HG03097 (cell line): ENCODE data around the gene ELMO1.

Experiments used
- ATAC-seq: cut with Tn5 transposase; IDR thresholded peaks from one replicate; pipeline ENCODE4 v1.9.1; 2021; ENCODE audit not compliant: unreplicated experiment, low FRiP score

Gene ELMO1

GRCh38 chr7:36943591-36944435 is 504.9 kb downstream of the ELMO1 start:
- peak; percentile 42 for ATAC-seq

GRCh38 chr7:36942955-36943354 is 505.7 kb downstream of the ELMO1 start:
- no peak for ATAC-seq

GRCh38 chr7:36942541-36942940 is 506.1 kb downstream of the ELMO1 start:
- ATAC-seq, result no peak

- no peak for ATAC-seq
These were observed 506.6 kb downstream of the ELMO1 start for GRCh38 chr7:36942025-36942424.

GRCh38 chr7:36941359-36941758 is 507.3 kb downstream of the ELMO1 start:
- no peak for ATAC-seq

GRCh38 chr7:36939816-36940215 is 508.8 kb downstream of the ELMO1 start:
- no peak for ATAC-seq

GRCh38 chr7:36937754-36938563 is 510.7 kb downstream of the ELMO1 start:
- no peak for ATAC-seq

GRCh38 chr7:36931892-36932291 is 516.8 kb downstream of the ELMO1 start:
- ATAC-seq, result no peak

- no peak for ATAC-seq
These were observed 518.9 kb downstream of the ELMO1 start for GRCh38 chr7:36929791-36930190.

- no peak for ATAC-seq
These were observed 519.9 kb downstream of the ELMO1 start for GRCh38 chr7:36928718-36929117.

GRCh38 chr7:36928311-36928710 is 520.4 kb downstream of the ELMO1 start:
- no peak for ATAC-seq

GRCh38 chr7:36925691-36926090 is 523.0 kb downstream of the ELMO1 start:
- ATAC-seq, result no peak

- ATAC-seq, result no peak
These were observed 523.5 kb downstream of the ELMO1 start for GRCh38 chr7:36925207-36925606.

- ATAC-seq, result no peak
These were observed 524.7 kb downstream of the ELMO1 start for GRCh38 chr7:36923943-36924436.

- ATAC-seq, result no peak
These were observed 525.5 kb downstream of the ELMO1 start for GRCh38 chr7:36923185-36923584.

- ATAC-seq, result no peak
These were observed 528.2 kb downstream of the ELMO1 start for GRCh38 chr7:36920433-36920832.

GRCh38 chr7:36919738-36920137 is 528.9 kb downstream of the ELMO1 start:
- ATAC-seq, result no peak

GRCh38 chr7:36918591-36918990 is 530.1 kb downstream of the ELMO1 start:
- no peak for ATAC-seq

- ATAC-seq, result no peak
These were observed 532.0 kb downstream of the ELMO1 start for GRCh38 chr7:36916619-36917018.

GRCh38 chr7:36916116-36916515 is 532.5 kb downstream of the ELMO1 start:
- ATAC-seq, result no peak

- ATAC-seq, result no peak
These were observed 536.9 kb downstream of the ELMO1 start for GRCh38 chr7:36911788-36912187.

GRCh38 chr7:36910859-36911258 is 537.8 kb downstream of the ELMO1 start:
- no peak for ATAC-seq
